OCI-LY1 (cell line): Measurements from ENCODE around the gene NCAPD2.
A peak's percentile ranks its signal among the peaks of the same experiment; 100 is the strongest.
"Not testable (repeated sequence)": the region's sequence is repeated elsewhere in the genome, so short reads cannot be mapped to it uniquely, and the experiment has no call there.

ENCODE experiments used
- H2AFZ ChIP-seq: fragments of 200-600 bp; sonication (generic), shearing (Covaris generic); 2 replicates; pipeline ENCODE4 v1.6.0; 2014; ENCODE audit warnings: antibody characterized with exemption, mild to moderate bottlenecking, low read length
- H3F3A ChIP-seq: fragments of 200-600 bp; sonication (generic), shearing (Covaris generic); 2 replicates; pipeline ENCODE4 v1.6.0; 2014; ENCODE audit warnings: mild to moderate bottlenecking, antibody characterized with exemption, low read length, moderate library complexity; ENCODE audit not compliant: insufficient read depth
- H3K27ac ChIP-seq: fragments of 200-600 bp; sonication (generic); 2 replicates; pipeline ENCODE4 v1.5.1; 2014; ENCODE audit warnings: low read length, mixed run types, mild to moderate bottlenecking, low read depth; ENCODE audit not compliant: poor library complexity, severe bottlenecking
- H3K27me3 ChIP-seq: fragments of 200-600 bp; sonication (generic); 2 replicates; pipeline ENCODE4 v1.6.0; 2014; ENCODE audit warnings: antibody characterized with exemption, mild to moderate bottlenecking, low read length, moderate library complexity; ENCODE audit not compliant: insufficient read depth
- H3K36me3 ChIP-seq: fragments of 200-600 bp; sonication (generic); 2 replicates; pipeline ENCODE4 v1.6.1; 2014; ENCODE audit warnings: mild to moderate bottlenecking, antibody characterized with exemption, low read length, moderate library complexity, mixed read lengths; ENCODE audit not compliant: insufficient read depth
- H3K4me1 ChIP-seq: fragments of 200-600 bp; sonication (generic); 2 replicates; pipeline ENCODE4 v1.5.1; 2014; ENCODE audit warnings: mild to moderate bottlenecking, low read length, moderate library complexity; ENCODE audit not compliant: insufficient read depth, severe bottlenecking
- H3K4me2 ChIP-seq: fragments of 200-600 bp; sonication (generic), shearing (Covaris generic); 2 replicates; pipeline ENCODE4 v1.6.1; 2014; ENCODE audit warnings: low read length
- H3K4me3 ChIP-seq: fragments of 200-600 bp; sonication (generic); 2 replicates; pipeline ENCODE4 v1.5.1; 2014; ENCODE audit warnings: low read length, low read depth, mild to moderate bottlenecking, mixed read lengths; ENCODE audit not compliant: poor library complexity, severe bottlenecking
- H3K79me2 ChIP-seq: fragments of 200-600 bp; shearing (Covaris generic); 2 replicates; pipeline ENCODE4 v1.6.1; 2016; ENCODE audit warnings: mixed run types, low read length, mixed read lengths; ENCODE audit not compliant: insufficient read depth
- H3K9ac ChIP-seq: fragments of 200-600 bp; sonication (generic), shearing (Covaris generic); 2 replicates; pipeline ENCODE4 v1.6.1; 2014; ENCODE audit warnings: mild to moderate bottlenecking, low read length, mixed read lengths
- H3K9me2 ChIP-seq: fragments of 200-600 bp; sonication (generic), shearing (Covaris generic); 2 replicates; pipeline ENCODE4 v1.6.1; 2014; ENCODE audit warnings: low read depth, mild to moderate bottlenecking, low read length, mixed read lengths
- H3K9me3 ChIP-seq: fragments of 200-600 bp; shearing (Covaris generic); 2 replicates; pipeline ENCODE4 v1.6.1; 2014; ENCODE audit warnings: low read length, mixed read lengths
- H4K20me1 ChIP-seq: fragments of 200-600 bp; sonication (generic), shearing (Covaris generic); 2 replicates; pipeline ENCODE4 v1.6.0; 2016; ENCODE audit warnings: mild to moderate bottlenecking, low read length; ENCODE audit not compliant: insufficient read depth
- CTCF ChIP-seq: fragments of 200-600 bp; sonication (generic), shearing (Covaris generic); IDR thresholded peaks from 2 replicates; pipeline ENCODE4 v1.5.1; 2017; ENCODE audit warnings: mild to moderate bottlenecking, antibody characterized with exemption, low read length, moderate library complexity, mixed read lengths
- EZH2 ChIP-seq: fragments of 200-600 bp; sonication (generic), shearing (Covaris generic); IDR thresholded peaks from 2 replicates; pipeline ENCODE4 v1.8.0; 2017; ENCODE audit warnings: borderline replicate concordance, mixed run types, mild to moderate bottlenecking, antibody characterized with exemption, low read length, moderate library complexity, mixed read lengths

Gene NCAPD2

GRCh38 chr12:6494968-6495367 lies 1.1 kb downstream of the NCAPD2 start:
- Histone ChIP-seq H3K4me2 (peak overlapping the region; percentile 79), H3K27me3 (no peaks in the 10 kb centered on the region), H3K9me2 (no peaks in the 10 kb centered on the region), H3K27ac (peak overlapping the region; percentile 96), H3K9ac (peak overlapping the region; percentile 95), H3K4me1 (peaks cover 37% of the 10 kb centered on the region), H3K36me3 (peaks cover 65% of the 10 kb centered on the region), H3K9me3 (no peaks in the 10 kb centered on the region), H3K4me3 (peak overlapping the region; percentile 94), H2AFZ (no peak overlapping the region), H4K20me1 (no peaks in the 10 kb centered on the region), H3K79me2 (peaks cover 30% of the 10 kb centered on the region), H3F3A (no peaks in the 10 kb centered on the region)
- TF ChIP-seq EZH2 (no peak), CTCF (no peak)

GRCh38 chr12:6497291-6497690 lies 3.4 kb downstream of the NCAPD2 start:
- not testable (repeated sequence) for H3K27me3 ChIP-seq, H3K9me2 ChIP-seq, H3K4me3 ChIP-seq, H2AFZ ChIP-seq, H3K4me2 ChIP-seq, H3K9ac ChIP-seq, H4K20me1 ChIP-seq, H3K27ac ChIP-seq, H3F3A ChIP-seq, H3K9me3 ChIP-seq
- H3K79me2 ChIP-seq = peaks cover 45% of the 10 kb centered on the region
- H3K36me3 ChIP-seq = peaks cover 72% of the 10 kb centered on the region
- peaks cover 29% of the 10 kb centered on the region for H3K4me1 ChIP-seq

GRCh38 chr12:6500466-6500865 lies 6.6 kb downstream of the NCAPD2 start:
- peaks cover 93% of the 10 kb centered on the region for H3K36me3 ChIP-seq

More at GRCh38 chr12:6500466-6500865, 6.6 kb downstream of the NCAPD2 start:
- H3K4me3 ChIP-seq = no peak overlapping the region
- peaks cover 36% of the 10 kb centered on the region for H3K79me2 ChIP-seq
- H3K27me3 ChIP-seq = no peaks in the 10 kb centered on the region
- H2AFZ ChIP-seq = no peak overlapping the region
- no peak overlapping the region for H3K4me2 ChIP-seq
- no peak overlapping the region for H3K9ac ChIP-seq
- H3K9me2 ChIP-seq = no peaks in the 10 kb centered on the region
- H3F3A ChIP-seq = no peaks in the 10 kb centered on the region
- TF ChIP-seq EZH2 (no peak), CTCF (no peak)
- no peaks in the 10 kb centered on the region for H3K9me3 ChIP-seq
- peaks cover 17% of the 10 kb centered on the region for H3K4me1 ChIP-seq
- H3K27ac ChIP-seq = no peak overlapping the region
- no peaks in the 10 kb centered on the region for H4K20me1 ChIP-seq
